Measurements from ENCODE around the gene MRPS18A.
"Not testable (repeated sequence)": the region's sequence is repeated elsewhere in the genome, so short reads cannot be mapped to it uniquely, and the experiment has no call there.

MRPS18A gene

GRCh38 chr6:43716099-43716498, 28.5 kb upstream of the MRPS18A start:
- no peak for DNase-seq

DNA sequence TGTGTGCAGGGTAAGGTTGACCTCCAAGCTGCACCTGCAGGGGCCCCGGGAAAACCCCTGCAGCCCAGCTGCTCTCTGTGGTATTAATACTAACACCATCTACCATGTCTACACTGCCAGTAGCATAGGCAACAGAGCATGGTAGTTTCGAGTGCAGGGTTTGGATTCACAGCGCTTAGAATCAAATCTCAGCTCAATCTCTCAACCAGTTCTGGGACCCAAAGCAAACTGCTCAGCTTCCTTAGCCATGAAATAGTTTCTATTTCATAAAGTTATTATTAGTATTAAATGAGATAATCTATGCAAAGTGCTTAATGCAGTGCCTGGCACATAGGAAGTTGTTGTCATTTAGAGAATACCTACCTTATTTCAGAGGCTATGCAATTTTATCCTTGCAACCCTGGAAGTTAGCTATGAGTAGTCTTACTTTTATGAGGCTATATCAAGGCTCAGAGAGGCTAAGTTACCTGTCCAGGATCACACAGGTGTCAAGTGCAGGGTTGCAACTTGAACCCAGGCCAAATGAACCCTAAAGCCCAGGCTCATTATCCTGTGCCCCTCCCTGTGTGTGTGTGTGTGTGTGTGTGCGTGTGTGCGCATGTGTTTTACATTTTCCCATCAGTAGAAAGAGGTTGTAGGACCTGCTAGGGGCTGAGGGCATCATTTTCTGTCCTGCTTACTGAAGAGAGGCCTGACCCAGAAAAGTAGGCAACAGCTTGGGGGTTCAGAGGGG, 27.6 kb upstream of the MRPS18A start:
- no peak for DNase-seq

DNA sequence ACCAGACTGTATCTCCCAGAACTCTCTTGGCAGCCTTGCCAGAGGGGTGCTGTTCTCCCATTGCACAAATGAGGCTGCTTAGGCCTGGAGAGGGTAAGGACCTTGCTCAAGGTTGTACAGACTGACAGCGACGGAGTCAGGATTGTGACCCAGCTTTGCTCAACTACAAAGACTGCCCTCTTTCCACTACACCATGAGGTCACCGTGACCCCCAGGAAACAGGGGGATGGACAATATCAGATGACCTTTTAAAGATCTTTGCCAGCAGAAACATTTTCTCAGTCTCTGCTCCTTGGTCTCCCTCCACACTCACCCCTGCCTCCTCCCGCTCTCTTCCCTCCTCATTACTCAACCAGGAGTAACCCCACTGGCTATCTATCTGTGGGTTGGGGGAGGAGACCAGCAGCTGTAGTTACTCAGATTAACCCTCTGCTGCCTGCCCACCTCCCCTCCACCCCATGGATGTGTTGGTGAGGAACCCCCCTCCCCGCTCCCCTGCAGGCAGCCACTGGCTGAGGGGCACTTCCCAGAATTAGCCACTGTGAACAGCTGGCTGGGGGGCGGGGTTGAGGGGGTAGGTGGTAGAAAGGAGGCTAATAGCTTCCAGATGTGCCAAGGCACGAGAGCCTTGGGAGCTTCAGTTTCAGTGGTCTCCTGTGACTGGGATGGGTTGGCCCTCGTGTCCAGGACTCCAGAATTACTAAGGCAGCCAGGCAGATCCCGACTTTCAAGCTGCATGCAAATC, 26.9 kb upstream of the MRPS18A start:
- DNase-seq: no peak

- DNase-seq: no peak
Measured at GRCh38 chr6:43713643-43714310, 26.2 kb upstream of the MRPS18A start.

GRCh38 chr6:43712579-43712978, 25.0 kb upstream of the MRPS18A start:
- no peak for DNase-seq

- no peak for DNase-seq
Measured at GRCh38 chr6:43710576-43710975, 23.0 kb upstream of the MRPS18A start.

DNA sequence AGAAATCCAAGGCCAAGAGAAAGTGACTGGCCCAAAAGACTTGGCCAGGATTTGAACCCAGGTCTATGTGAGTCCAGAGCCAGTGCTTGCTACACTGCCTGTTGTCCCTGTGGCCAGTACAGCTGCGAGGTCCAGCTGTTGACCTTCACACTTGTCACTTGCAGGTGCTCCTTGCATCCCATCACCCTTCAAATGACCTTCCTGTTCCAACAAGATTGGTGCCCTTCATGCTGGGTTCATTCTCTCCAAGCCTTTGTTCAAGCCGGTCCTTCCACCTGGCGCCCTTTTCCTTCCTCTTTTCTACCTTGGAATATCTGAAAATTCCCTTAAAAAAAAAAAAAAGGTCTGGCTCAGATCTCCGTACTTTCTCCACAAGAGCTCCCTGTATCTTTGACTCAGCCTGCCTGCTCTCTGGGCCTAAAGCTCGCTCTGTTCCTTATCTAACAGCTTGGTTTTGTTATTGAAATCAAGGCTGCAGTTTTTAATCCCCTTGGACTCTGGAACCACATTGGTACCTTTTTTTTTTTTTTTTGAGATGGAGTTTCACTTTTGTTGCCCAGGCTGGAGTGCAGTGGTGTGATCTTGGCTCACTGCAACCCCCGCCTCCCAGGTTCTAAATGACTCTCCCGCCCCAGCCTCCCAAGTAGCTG, 22.2 kb upstream of the MRPS18A start:
- no peak for DNase-seq

DNA sequence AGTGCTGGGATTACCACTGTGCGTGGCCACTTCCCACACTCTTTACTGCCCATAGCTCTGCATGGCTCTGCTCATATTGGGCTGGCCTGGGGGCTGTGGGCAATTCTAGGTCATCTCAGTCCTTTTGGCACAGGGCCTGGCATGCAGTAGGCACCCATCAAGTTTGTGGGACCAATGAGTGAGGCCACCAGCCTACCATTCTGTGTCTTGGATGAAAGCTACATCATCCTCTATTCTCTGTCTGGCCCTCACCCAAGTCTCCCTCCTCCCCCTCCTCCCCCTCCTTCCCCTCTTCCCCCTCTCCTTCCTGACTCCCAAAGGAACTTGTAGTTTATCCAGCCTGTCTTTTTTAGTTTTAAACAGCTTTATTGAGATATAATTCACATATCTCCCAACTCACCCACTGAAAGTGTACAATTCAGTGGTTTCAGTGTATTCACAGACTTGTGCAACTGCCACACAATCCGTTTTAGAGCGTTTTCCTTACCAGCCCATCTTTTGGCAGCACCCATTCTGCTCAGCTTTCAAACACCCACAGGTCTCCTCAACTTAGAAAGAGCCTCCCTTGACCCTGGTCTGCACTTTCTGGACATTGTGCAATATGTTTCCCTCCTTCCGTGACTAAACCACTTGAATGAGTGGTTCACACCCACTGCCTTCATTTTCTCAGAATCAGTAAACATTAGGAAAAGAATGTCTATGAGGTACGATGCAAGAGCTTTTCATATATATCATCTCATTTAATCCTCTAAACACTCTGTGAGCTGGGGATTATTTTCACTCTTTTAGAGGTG, 21.5 kb upstream of the MRPS18A start:
- DNase-seq: no peak

GRCh38 chr6:43707767-43708166, 20.2 kb upstream of the MRPS18A start:
- DNase-seq: no peak

GRCh38 chr6:43707269-43707668, 19.7 kb upstream of the MRPS18A start:
- no peak for DNase-seq

GRCh38 chr6:43706788-43707187, 19.2 kb upstream of the MRPS18A start:
- no peak for DNase-seq

GRCh38 chr6:43705996-43706395, 18.4 kb upstream of the MRPS18A start:
- no peak for DNase-seq

DNA sequence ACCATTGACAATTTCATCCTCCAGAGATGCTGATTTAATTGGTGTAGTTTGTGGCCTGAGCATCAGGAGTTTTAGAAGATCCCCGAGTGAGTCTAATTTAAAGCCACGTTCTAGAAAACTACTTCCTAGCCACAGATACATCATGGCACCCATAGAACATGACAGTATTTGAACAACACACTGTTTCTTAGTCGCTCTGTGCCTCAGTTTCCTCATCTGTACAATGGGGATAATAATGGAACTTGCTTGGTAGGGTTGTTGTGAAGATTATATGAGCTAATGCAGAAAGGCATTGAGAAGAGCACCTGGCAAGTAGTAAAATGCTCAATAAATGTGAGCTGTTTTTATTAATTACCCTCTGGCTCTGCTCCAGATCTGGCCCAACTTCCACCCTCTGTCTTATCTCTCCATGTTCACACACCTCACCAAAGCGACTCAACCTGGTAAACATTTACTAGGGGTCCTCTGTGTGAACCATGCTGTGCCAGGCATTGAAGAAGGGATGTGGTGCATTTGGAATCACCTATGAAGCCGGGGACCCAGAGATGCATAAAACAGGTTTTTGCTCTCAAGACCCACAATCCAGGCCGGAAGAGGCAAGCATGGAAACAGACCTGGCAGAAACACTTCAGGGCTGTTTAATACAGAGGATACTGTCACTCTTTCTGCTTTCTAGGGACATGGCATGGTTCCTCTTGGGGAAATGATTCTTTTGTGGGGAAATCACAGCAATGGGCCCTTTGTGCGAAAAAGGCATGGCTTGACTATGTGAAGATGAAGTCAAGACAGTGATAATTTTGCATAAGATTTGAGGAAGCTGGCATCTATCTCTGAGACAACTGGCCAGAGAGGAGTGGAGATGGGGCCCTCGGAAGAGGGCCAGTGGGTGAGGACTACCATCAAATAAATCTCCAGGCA, 16.2 kb upstream of the MRPS18A start:
- DNase-seq: no peak

DNA sequence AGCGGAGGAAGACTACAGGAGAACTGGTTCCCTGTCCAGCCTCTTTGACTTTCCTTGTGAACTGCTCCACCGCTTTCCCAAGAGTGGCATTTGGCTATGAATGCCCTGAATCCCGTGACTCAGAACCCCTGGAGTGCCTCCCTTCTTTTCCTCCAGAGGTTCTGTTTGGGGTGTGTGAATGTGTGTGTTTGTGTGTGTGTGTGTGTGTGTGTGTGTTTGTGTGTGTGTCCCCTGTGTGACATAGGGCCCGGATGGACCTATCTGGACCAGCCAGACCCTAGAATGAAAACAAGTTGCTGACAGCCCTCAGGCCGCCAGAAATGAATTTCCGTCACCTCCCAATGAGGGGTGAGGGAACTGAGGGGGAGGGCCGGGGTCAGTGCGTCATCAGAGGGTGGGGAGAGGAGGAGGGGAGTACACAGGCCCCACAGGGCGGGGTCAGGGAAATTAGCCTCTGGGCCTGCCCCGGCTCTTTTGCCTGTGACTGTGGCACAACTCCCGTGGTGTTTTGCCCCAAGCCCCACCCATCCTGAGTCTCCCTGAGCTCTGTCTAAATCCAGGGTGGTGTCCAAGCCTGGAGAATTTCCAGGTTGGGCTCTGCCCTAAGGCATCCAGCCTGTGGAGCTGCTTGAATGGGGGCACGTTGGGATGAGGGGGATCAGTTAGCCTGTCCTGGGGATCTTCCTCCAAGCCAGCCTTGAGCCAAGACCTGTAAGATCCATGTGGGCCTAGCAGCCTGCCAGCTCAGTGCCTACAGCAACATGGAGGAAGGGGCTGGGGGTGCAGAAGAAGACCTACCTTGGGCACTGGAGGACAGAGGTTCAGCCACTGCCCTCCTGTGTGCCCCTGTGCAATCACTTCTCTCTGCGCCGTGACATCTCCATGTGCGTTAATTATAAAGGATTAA, 15.2 kb upstream of the MRPS18A start:
- no peak for DNase-seq

GRCh38 chr6:43702171-43702533, 14.6 kb upstream of the MRPS18A start:
- no peak for DNase-seq

DNA sequence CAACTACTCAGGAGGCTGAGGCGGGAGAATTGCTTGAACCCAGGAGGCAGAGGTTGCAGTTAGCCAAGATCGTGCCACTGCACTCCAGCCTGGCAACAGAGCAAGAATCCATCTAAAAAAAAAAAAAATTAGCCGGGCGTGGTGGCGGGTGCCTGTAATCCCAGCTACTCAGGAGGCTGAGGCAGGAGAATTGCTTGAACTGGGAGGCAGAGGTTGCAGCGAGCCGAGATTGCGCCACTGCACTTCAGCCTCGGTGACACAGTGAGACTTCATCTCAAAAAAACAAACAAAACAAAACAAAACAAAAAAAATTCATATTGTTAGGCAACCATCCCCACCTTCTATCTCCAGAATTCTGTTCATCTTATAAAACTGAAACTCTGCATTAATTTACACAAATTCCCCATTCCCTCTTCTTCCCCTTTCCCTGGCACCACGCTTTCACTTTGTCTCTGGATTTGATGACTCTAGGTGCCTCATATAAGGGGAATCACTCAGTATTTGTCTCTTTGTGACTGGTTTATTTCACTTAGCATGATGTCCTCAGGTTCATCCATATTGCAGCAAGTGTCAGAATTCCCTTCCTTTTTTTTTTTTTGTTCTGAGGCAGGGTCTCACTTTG, 13.5 kb upstream of the MRPS18A start:
- DNase-seq: not testable (repeated sequence)

GRCh38 chr6:43699564-43700186, 12.1 kb upstream of the MRPS18A start:
- no peak for DNase-seq

GRCh38 chr6:43698584-43699349, 11.2 kb upstream of the MRPS18A start:
- DNase-seq: no peak

- DNase-seq: no peak
Measured at GRCh38 chr6:43697421-43697820, 9.8 kb upstream of the MRPS18A start.

All from activated effector memory CD4-positive, alpha-beta T cell treated with Interleukin-2 at 50 U/mL for 16 hours (primary cell).